ENCODE data around the gene OSBP2. TPM values are rescaled to one million over a fixed set of nuclear protein-coding genes. Genes with fewer than 3 reads are reported as not detected.

The OSBP2 gene
- total and polyA plus RNA-seq, 2 of the 13 experiments (the other 11 are each of a cell fraction or from before 2014, with no cell fraction given), result 5.0 to 7.7 TPM

- Histone ChIP-seq H3K27me3 (ENCODE audit: control insufficient read depth in 1 of 2, insufficient read depth in 2 of 2, low read length in 2 of 2) (no peaks in the 10 kb centered on the region), H3K79me2 (ENCODE audit: insufficient read depth, low read length) (no peaks in the 10 kb centered on the region), H3K4me3 (replicated peaks in 1 of 3; ENCODE audit: insufficient read depth in 1 of 3, low read depth in 2 of 3, low read length in 3 of 3) (no peak overlapping the region), H3K36me3 (replicated peaks in 1 of 2; ENCODE audit: control insufficient read depth in 1 of 2, insufficient read depth in 2 of 2, low read length in 2 of 2) (no peaks in the 10 kb centered on the region), H3K4me2 (ENCODE audit: low read depth, low read length) (no peak overlapping the region), H4K20me1 (ENCODE audit: insufficient read depth, low read length) (no peaks in the 10 kb centered on the region), H3K27ac (ENCODE audit: extremely low read length, insufficient read depth, low read length) (no peak overlapping the region), H3K9ac (ENCODE audit: insufficient read depth, low read depth, low read length) (no peak overlapping the region), H3K9me3 (ENCODE audit: low read length) (no peaks in the 10 kb centered on the region), H2AFZ (ENCODE audit: low read length) (no peak overlapping the region), H3K4me1 (ENCODE audit: insufficient read depth, low read length) (no peaks in the 10 kb centered on the region)
- WGBS (ENCODE audit: low lambda C conversion rate), result 36% methylated on average over 6 of the region's 7 CpGs
- intact Hi-C loops (cut with micrococcal nuclease; ENCODE audit: unreplicated experiment), result loop anchor here (1.0 to 5.0 kb wide), 2 partner anchors 121 to 198 kb away; no protein-coding TSS in a partner anchor
- ChIA-PET POLR2A (interaction anchor here (0.9 kb wide), 1 partner anchor 121 kb away, joined by 8 read pairs; no protein-coding TSS in a partner anchor), CTCF (ENCODE audit: low intra/inter-chr PET ratio, low total read pairs) (interaction anchor here (2.5 kb wide), 1 partner anchor 121 kb away, joined by 61 read pairs; the partner anchor contains the start of gene SLC35E4)
- FAIRE-seq, result no peak
- in situ Hi-C loops (cut with HindIII; ENCODE audit: extremely low pct_ligation_motif_present, low pct_unique_long_range_greater_than_20kb), result loop anchor here (5.0 kb wide), 1 partner anchor 123 kb away; no protein-coding TSS in a partner anchor
- BruUV-seq (replicated peaks), result no TSS peak
- peak; percentile 27; the same call in 1 of the 3 replicates for ATAC-seq
- no peak for DNase-seq (ENCODE audit: low spot score)
- TF ChIP-seq HIC2 (CRISPR knock-in tag; IDR thresholded peaks at IDR 0.05; ENCODE audit: low read depth) (no peak), ZNF567 (CRISPR knock-in tag; IDR thresholded peaks at IDR 0.05; ENCODE audit: borderline replicate concordance) (no peak), NKX3-1 (CRISPR knock-in tag; IDR thresholded peaks at IDR 0.05) (no peak), AGO2 (optimal IDR thresholded peaks at IDR 0.05; ENCODE audit: low read depth, low read length) (no peak), LBX2 (CRISPR knock-in tag; IDR thresholded peaks at IDR 0.05; ENCODE audit: borderline replicate concordance) (no peak), KDM4B (CRISPR knock-in tag; IDR thresholded peaks at IDR 0.05) (no peak), ATF7-NPFF (CRISPR knock-in tag; IDR thresholded peaks at IDR 0.05; ENCODE audit: low read depth) (no peak), MED1 (CRISPR knock-in tag; IDR thresholded peaks at IDR 0.05) (no peak), SNAI1 (CRISPR knock-in tag; IDR thresholded peaks at IDR 0.05; ENCODE audit: borderline replicate concordance) (no peak), RERE (CRISPR knock-in tag; IDR thresholded peaks at IDR 0.05; ENCODE audit: low read depth) (no peak), MTF1 (CRISPR knock-in tag; IDR thresholded peaks at IDR 0.05) (no peak), LCORL (IDR thresholded peaks at IDR 0.05) (no peak), LCORL (CRISPR knock-in tag; IDR thresholded peaks at IDR 0.05) (no peak), CENPBD1 (CRISPR knock-in tag; IDR thresholded peaks at IDR 0.05; ENCODE audit: borderline replicate concordance, low read depth) (no peak), CREM (IDR thresholded peaks at IDR 0.05) (no peak), CREM (CRISPR knock-in tag; IDR thresholded peaks at IDR 0.05) (no peak), ZNF430 (CRISPR knock-in tag; IDR thresholded peaks at IDR 0.05) (no peak), KDM5B (CRISPR knock-in tag; IDR thresholded peaks at IDR 0.05; ENCODE audit: borderline replicate concordance) (no peak)
Measured at GRCh38 chr22:30755759-30756124, 61.1 kb downstream of the OSBP2 start.
